ENCODE results near the gene CEP170. TPM values are rescaled to one million over a fixed set of nuclear protein-coding genes. Genes with fewer than 3 reads are reported as not detected.

CEP170 gene
- total RNA-seq, 1 donor from 2014 or later: 30.9 TPM

DNA sequence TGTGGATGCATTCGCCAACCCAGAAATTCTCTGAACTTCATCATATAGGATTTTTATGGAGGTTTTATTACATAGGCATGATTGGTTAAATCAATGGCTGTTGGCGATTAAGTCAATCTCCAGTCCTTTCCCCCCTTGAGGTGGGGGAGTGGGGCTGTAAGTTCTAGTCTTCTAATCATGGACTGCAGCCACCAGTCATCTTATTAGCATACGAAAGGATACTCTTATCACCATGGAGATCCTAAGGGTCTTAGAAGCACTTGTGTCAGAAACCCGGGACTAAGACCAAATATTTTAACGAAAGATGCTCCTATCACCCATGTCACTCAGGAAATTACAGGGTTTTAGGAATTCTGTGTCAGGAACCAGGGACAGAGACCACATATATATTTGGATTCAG is 37.0 kb upstream of the CEP170 start:
- intact Hi-C loops (cut with DNase I): no loop called here
- no peak for DNase-seq (ENCODE audit: low spot score in 2 of 2)
- TF ChIP-seq CTCF (IDR thresholded peaks at IDR 0.05): no peak
- Histone ChIP-seq H3K27ac (no peak overlapping the region), H3K27me3 (no peaks in the 10 kb centered on the region), H3K4me1 (peaks cover 4 to 8% of the 10 kb centered on the region in 2 donors), H3K4me3 (no peak overlapping the region), H3K36me3 (peaks cover 0 to 45% of the 10 kb centered on the region in 2 donors), H3K9me3 (peaks cover 0 to 8% of the 10 kb centered on the region in 2 donors)

DNA sequence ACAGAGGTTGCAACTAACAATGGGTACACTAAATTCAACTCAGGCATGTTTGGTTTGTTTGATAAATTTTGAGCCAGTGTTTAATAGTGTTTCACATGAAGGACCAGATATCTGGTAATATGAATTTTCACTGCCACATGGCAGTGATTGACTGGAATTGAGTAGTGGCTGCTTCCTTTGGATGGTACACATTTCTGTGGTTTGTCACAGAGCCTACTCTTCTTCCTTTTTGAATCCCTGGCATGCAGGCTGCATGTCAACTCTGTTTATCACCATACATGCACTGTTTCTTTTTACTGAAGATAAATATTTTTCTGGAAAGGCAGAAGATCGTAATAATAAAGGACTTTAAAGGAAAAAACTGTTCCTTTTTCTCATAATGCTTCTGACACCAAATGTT is 36.2 kb upstream of the CEP170 start:
- no peak overlapping the region for H3K4me3 ChIP-seq
- H3K27ac ChIP-seq: no peak overlapping the region
- intact Hi-C loops (cut with DNase I): no loop called here
- peaks cover 0 to 8% of the 10 kb centered on the region in 2 donors for H3K9me3 ChIP-seq
- no peaks in the 10 kb centered on the region for H3K27me3 ChIP-seq
- no peak for TF ChIP-seq CTCF (IDR thresholded peaks at IDR 0.05)
- peaks cover 4 to 8% of the 10 kb centered on the region in 2 donors for H3K4me1 ChIP-seq
- DNase-seq (ENCODE audit: low spot score in 2 of 2): no peak
- peaks cover 0 to 45% of the 10 kb centered on the region in 2 donors for H3K36me3 ChIP-seq

GRCh38 chr1:243288062-243288461 is 33.0 kb upstream of the CEP170 start:
- Histone ChIP-seq H3K4me3 (no peak overlapping the region), H3K36me3 (peaks cover 0 to 22% of the 10 kb centered on the region in 2 donors), H3K27ac (peak overlapping the region; percentile 46 to 68), H3K4me1 (peaks cover 4 to 8% of the 10 kb centered on the region in 2 donors), H3K9me3 (no peaks in the 10 kb centered on the region), H3K27me3 (no peaks in the 10 kb centered on the region)
- no peak for DNase-seq (ENCODE audit: low spot score in 2 of 2)
- no peak for TF ChIP-seq CTCF (IDR thresholded peaks at IDR 0.05)
- intact Hi-C loops (cut with DNase I): no loop called here

DNA sequence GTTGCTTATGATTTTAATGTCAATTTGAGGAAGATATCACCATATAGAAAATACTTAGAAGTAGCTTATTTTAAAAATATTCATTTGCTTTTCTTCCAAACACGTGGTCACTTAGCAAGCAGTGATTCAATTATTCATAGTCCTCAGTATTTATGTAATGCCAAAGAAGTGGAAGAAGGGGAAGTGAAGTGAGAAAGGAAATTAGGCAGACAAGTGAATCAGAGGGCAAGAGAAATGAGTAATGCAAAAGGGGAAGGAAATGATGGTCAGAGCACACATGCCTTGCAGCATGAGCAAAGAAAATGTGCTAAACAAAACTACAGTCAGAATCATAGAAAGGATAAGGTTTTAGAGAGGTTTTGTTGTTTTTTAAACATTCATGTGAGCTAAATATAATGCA is 32.6 kb upstream of the CEP170 start:
- no peak for DNase-seq (ENCODE audit: low spot score in 2 of 2)
- Histone ChIP-seq H3K4me1 (peaks cover 4 to 8% of the 10 kb centered on the region in 2 donors), H3K27me3 (no peaks in the 10 kb centered on the region), H3K27ac (peak overlapping the region; percentile 46 to 68), H3K36me3 (peaks cover 0 to 24% of the 10 kb centered on the region in 2 donors), H3K9me3 (no peaks in the 10 kb centered on the region), H3K4me3 (no peak overlapping the region)
- no peak for TF ChIP-seq CTCF (IDR thresholded peaks at IDR 0.05)
- intact Hi-C loops (cut with DNase I): no loop called here

DNA sequence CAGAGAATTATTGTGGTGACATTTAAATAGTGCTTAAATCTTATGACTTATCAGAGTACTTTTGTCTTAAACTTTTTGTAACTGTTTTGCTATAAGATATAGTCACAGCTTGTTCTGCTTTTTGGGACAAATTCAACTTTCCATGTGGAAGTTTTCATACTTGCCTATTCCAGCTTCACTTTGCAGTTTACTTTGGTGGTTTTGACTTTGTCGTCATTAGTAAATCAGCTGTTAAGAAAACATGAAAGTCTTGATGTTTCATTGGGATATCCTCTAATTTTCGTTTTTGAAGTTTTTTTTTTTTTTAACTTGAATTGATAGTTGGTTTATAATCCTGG is 32.0 kb upstream of the CEP170 start:
- no peaks in the 10 kb centered on the region for H3K27me3 ChIP-seq
- H3K4me3 ChIP-seq: no peak overlapping the region
- H3K36me3 ChIP-seq: peaks cover 0 to 30% of the 10 kb centered on the region in 2 donors
- DNase-seq (ENCODE audit: low spot score in 2 of 2): no peak
- intact Hi-C loops (cut with DNase I): no loop called here
- peak overlapping the region; percentile 46 to 68 for H3K27ac ChIP-seq
- TF ChIP-seq CTCF (IDR thresholded peaks at IDR 0.05): no peak
- H3K9me3 ChIP-seq: no peaks in the 10 kb centered on the region
- H3K4me1 ChIP-seq: peaks cover 4 to 8% of the 10 kb centered on the region in 2 donors

Data from ascending aorta (tissue), 2 donors.